K562 (cell line): ENCODE measurements around the gene CRYBA1. TPM values are rescaled to one million over a fixed set of nuclear protein-coding genes. Genes with fewer than 3 reads are reported as not detected.
A peak's percentile ranks its signal among the peaks of the same experiment; 100 is the strongest.

ENCODE experiments used
- BCL6 ChIP-seq: fragments of 250-450 bp; sonication (Bioruptor Pico); IDR thresholded peaks from 2 replicates; pipeline ENCODE4 v1.4.0; 2020
- FOXJ2 ChIP-seq: fragments of 200-800 bp; sonication (Bioruptor generic); IDR thresholded peaks from 2 replicates; pipeline ENCODE4 v1.6.1; 2016; ENCODE audit warnings: missing genetic modification characterization, missing compliant biosample characterization
- HMGN3 ChIP-seq: IDR thresholded peaks from 2 replicates; pipeline ENCODE4 v1.6.1; 2011; ENCODE audit warnings: borderline replicate concordance, low read depth, mild to moderate bottlenecking, mixed read lengths, low read length; ENCODE audit not compliant: insufficient read length; ENCODE audit errors: extremely low read depth
- HOXB6 ChIP-seq: fragments of 250-450 bp; sonication (Bioruptor Pico); IDR thresholded peaks from 2 replicates; pipeline ENCODE4 v1.5.1; 2022; ENCODE audit warnings: mild to moderate bottlenecking, borderline replicate concordance
- KAT2B ChIP-seq: IDR thresholded peaks from one replicate; pipeline ENCODE4 v1.6.1; 2012; ENCODE audit warnings: low read depth, mild to moderate bottlenecking, control low read depth, inconsistent platforms, low read length, moderate library complexity
- KDM1A ChIP-seq, 2 experiments: fragments of 450-650 bp; IDR thresholded peaks; 2 replicates each; pipeline ENCODE4 v1.6.1; 2016; ENCODE audit warnings: mild to moderate bottlenecking in 2 of 2
- NR2F6 ChIP-seq: fragments of 450-650 bp; formaldehyde crosslinking; IDR thresholded peaks from 2 replicates; pipeline ENCODE4 v1.4.0; 2020; ENCODE audit warnings: mild to moderate bottlenecking
- PHB2 ChIP-seq: fragments of 450-650 bp; IDR thresholded peaks from 2 replicates; pipeline ENCODE4 v1.6.1; 2017; ENCODE audit warnings: low read depth
- RBM39 ChIP-seq: fragments of 200-400 bp; formaldehyde crosslinking; optimal IDR thresholded peaks from 2 replicates; pipeline ENCODE3; 2018; ENCODE audit warnings: low read depth, low read length
- SMARCA5 ChIP-seq: fragments of 450-650 bp; IDR thresholded peaks from 2 replicates; pipeline ENCODE4 v1.6.1; 2016
- SMARCB1 ChIP-seq: IDR thresholded peaks from 2 replicates; pipeline ENCODE4 v1.6.1; 2011; ENCODE audit warnings: improper control_type of control experiment, low read depth; ENCODE audit not compliant: insufficient read length
- SRSF7 ChIP-seq: fragments of 200-400 bp; formaldehyde crosslinking; optimal IDR thresholded peaks from 2 replicates; pipeline ENCODE3; 2017; ENCODE audit warnings: mild to moderate bottlenecking, low read depth, low read length
- TCF3 ChIP-seq: sonication (generic); formaldehyde crosslinking; IDR thresholded peaks from 2 replicates; pipeline ENCODE4 v1.4.0; 2020; ENCODE audit warnings: mild to moderate bottlenecking, missing genetic modification reagents
- TCF7 ChIP-seq: sonication (generic); IDR thresholded peaks from 2 replicates; pipeline ENCODE4 v1.6.1; 2016; ENCODE audit warnings: antibody characterized with exemption, borderline replicate concordance
- ZC3H8 ChIP-seq: fragments of 450-650 bp; IDR thresholded peaks from 2 replicates; pipeline ENCODE4 v1.6.1; 2017
- ZFX ChIP-seq: sonication (generic); formaldehyde crosslinking; IDR thresholded peaks from 2 replicates; pipeline ENCODE4 v1.8.0; 2022; ENCODE audit warnings: mild to moderate bottlenecking, missing genetic modification reagents, moderate library complexity
- ZKSCAN1 ChIP-seq: fragments of 150-350 bp; IDR thresholded peaks from 2 replicates; pipeline ENCODE4 v1.6.1; 2016; ENCODE audit warnings: low read depth, low read length
- ZNF197 ChIP-seq: fragments of 200-800 bp; sonication (Bioruptor generic); IDR thresholded peaks from 2 replicates; pipeline ENCODE4 v1.6.1; 2016; ENCODE audit warnings: low read depth, missing genetic modification characterization, missing compliant biosample characterization
- ZNF239 ChIP-seq: fragments of 250-450 bp; sonication (Bioruptor Pico); IDR thresholded peaks from 2 replicates; pipeline ENCODE4 v1.4.0; 2020; ENCODE audit warnings: mild to moderate bottlenecking
- ZNF24 ChIP-seq: fragments of 450-650 bp; IDR thresholded peaks from 2 replicates; pipeline ENCODE4 v1.6.1; 2016
- ZNF431 ChIP-seq: sonication (generic); formaldehyde crosslinking; IDR thresholded peaks from 2 replicates; pipeline ENCODE4 v1.8.0; 2022; ENCODE audit warnings: mild to moderate bottlenecking, missing genetic modification reagents
- ZNF57 ChIP-seq: fragments of 450-650 bp; formaldehyde crosslinking; IDR thresholded peaks from 2 replicates; pipeline ENCODE4 v1.4.0; 2020; ENCODE audit warnings: mild to moderate bottlenecking, moderate library complexity
- polyA plus RNA-seq, 8 experiments: library from polyadenylated mRNA; depleted of rRNA in 4 of 8; stranded (reverse) in 5 of 8; unstranded in 3 of 8; fragments of >200 nt; fragmentation: Nextera tagmentation in 2 of 8; fragmentation: Illumina TruSeq in 1 of 8; extraction: Ambion mirVana in 2 of 8; extraction: Trizol in 1 of 8; gene quantifications; 2 replicates each; pipeline versions ENCODE4 v1.2.1 to v1.2.3, GENCODE V29; 2011 to 2014; ENCODE audit warnings: inconsistent platforms in 1 of 8, missing spikeins in 1 of 8
- total RNA-seq, 7 experiments: library from RNA; depleted of rRNA in 6 of 7; stranded (reverse); fragments of >200 nt in 6 of 7; fragmentation: Illumina TruSeq in 2 of 7; extraction: Trizol in 2 of 7; gene quantifications; 2 replicates each; pipeline versions ENCODE4 v1.2.1 to v1.2.3, GENCODE V29; 2011 to 2021; ENCODE audit warnings: low replicate concordance in 1 of 7
- TF ChIP-seq, protein P1 (sequence below), 3 experiments: fragments of 200-800 bp in 1 of 3; sonication (Bioruptor generic) in 1 of 3; sonication (generic) in 1 of 3; formaldehyde crosslinking in 1 of 3; IDR thresholded peaks; 2 replicates each; pipeline versions ENCODE4 v1.6.1 to v1.8.0; 2016 to 2022; ENCODE audit warnings: mild to moderate bottlenecking in 2 of 3, missing compliant biosample characterization in 2 of 3, missing genetic modification characterization in 2 of 3, missing genetic modification reagents in 1 of 3
- TF ChIP-seq, protein P2 (sequence below): fragments of 450-650 bp; formaldehyde crosslinking; IDR thresholded peaks from 2 replicates; pipeline ENCODE4 v1.4.0; 2020; ENCODE audit warnings: mild to moderate bottlenecking, moderate library complexity
- TF ChIP-seq, protein P3 (sequence below): sonication (generic); formaldehyde crosslinking; IDR thresholded peaks from 2 replicates; pipeline ENCODE4 v1.5.0; 2020; ENCODE audit warnings: missing genetic modification reagents
- TF ChIP-seq, protein P4 (sequence below): fragments of 450-650 bp; IDR thresholded peaks from 2 replicates; pipeline ENCODE4 v1.6.1; 2014; ENCODE audit warnings: low read depth, mild to moderate bottlenecking, moderate library complexity, borderline replicate concordance

CRYBA1 gene
- total and polyA plus RNA-seq, 9 of the 15 experiments (the other 6 are each of a cell fraction or from before 2014, with no cell fraction given): not detected

DNA sequence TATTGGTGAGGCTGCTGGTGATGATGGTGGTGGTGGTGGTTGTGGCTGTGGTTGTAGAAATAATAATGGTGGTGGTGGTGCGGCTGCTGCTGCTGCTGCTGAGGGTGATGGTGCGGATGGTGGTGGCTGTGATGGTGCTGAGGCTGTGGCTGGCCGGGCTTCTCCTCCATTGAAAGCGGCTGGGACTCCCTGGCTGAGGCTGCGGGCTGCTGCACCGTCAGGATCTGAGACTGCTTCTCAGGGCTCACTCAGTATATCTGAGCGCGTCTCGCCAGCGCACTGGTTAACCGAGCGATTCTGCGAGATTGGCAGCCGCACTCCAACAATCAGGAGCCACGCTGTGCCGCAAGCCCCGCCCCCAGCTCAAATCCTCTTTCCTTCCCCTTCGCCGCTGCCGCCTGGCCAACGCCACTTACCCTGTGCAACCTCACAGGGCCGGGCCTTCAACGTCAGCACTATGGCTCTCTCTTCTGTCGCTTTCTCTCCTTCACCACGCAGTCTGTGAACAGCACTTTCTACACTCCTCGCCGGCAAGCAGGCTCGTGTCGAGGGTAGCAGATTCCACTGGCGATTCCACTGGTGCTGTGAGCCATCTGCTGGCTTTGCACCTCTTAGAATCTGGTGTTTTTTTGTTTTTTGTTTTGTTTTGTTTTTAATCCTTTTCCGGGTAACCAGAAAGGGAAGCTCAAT is 47.4 kb downstream of the CRYBA1 start, which contains the start of gene NUFIP2 (continued):
- no peak for TF ChIP-seq FOXJ2 (tag)
- no peak for TF ChIP-seq ZC3H8
- TF ChIP-seq ZNF431 (CRISPR knock-in tag): peak; percentile 60; the same call in 1 of the 2 replicates
- TF ChIP-seq ZKSCAN1: no peak
- TF ChIP-seq TCF7: no peak; the same call in 1 of the 2 replicates
- no peak for TF ChIP-seq SMARCB1
- TF ChIP-seq KDM1A (IDR thresholded peaks at IDR 0.05): no peak
- TF ChIP-seq SMARCA5: peak; percentile 24; the same call in 1 of the 2 replicates
- TF ChIP-seq, protein P1, sequence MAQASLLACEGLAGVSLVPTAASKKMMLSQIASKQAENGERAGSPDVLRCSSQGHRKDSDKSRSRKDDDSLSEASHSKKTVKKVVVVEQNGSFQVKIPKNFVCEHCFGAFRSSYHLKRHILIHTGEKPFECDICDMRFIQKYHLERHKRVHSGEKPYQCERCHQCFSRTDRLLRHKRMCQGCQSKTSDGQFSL (CRISPR knock-in tag; IDR thresholded peaks at IDR 0.05): 0 out of 2 replicates have a peak, but pooled peaks have one; percentile 25
- TF ChIP-seq, protein P1 (tag; IDR thresholded peaks at IDR 0.05): no peak
- no peak for TF ChIP-seq HOXB6 (CRISPR knock-in tag)
- TF ChIP-seq, protein P2, sequence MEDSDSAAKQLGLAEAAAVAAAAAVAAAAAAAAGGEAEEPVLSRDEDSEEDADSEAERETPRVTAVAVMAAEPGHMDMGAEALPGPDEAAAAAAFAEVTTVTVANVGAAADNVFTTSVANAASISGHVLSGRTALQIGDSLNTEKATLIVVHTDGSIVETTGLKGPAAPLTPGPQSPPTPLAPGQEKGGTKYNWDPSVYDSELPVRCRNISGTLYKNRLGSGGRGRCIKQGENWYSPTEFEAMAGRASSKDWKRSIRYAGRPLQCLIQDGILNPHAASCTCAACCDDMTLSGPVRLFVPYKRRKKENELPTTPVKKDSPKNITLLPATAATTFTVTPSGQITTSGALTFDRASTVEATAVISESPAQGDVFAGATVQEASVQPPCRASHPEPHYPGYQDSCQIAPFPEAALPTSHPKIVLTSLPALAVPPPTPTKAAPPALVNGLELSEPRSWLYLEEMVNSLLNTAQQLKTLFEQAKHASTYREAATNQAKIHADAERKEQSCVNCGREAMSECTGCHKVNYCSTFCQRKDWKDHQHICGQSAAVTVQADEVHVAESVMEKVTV (CRISPR knock-in tag): peak; percentile 24; the same call in 1 of the 2 replicates
- TF ChIP-seq KAT2B: no peak
- no peak; the same call in 1 of the 2 replicates for TF ChIP-seq ZNF239 (CRISPR knock-in tag)
- TF ChIP-seq SRSF7: no peak
- no peak for TF ChIP-seq BCL6 (CRISPR knock-in tag)
- TF ChIP-seq, protein P3, sequence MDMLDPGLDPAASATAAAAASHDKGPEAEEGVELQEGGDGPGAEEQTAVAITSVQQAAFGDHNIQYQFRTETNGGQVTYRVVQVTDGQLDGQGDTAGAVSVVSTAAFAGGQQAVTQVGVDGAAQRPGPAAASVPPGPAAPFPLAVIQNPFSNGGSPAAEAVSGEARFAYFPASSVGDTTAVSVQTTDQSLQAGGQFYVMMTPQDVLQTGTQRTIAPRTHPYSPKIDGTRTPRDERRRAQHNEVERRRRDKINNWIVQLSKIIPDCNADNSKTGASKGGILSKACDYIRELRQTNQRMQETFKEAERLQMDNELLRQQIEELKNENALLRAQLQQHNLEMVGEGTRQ (CRISPR knock-in tag): no peak
- peak; percentile 85 for TF ChIP-seq HMGN3
- no peak; the same call in 1 of the 2 replicates for TF ChIP-seq NR2F6 (CRISPR knock-in tag)
- TF ChIP-seq ZNF57 (CRISPR knock-in tag): no peak
- TF ChIP-seq ZFX (CRISPR knock-in tag): peak; percentile 90
- 0 out of 2 replicates have a peak, but pooled peaks have one; percentile 64 for TF ChIP-seq PHB2
- TF ChIP-seq, protein P4, sequence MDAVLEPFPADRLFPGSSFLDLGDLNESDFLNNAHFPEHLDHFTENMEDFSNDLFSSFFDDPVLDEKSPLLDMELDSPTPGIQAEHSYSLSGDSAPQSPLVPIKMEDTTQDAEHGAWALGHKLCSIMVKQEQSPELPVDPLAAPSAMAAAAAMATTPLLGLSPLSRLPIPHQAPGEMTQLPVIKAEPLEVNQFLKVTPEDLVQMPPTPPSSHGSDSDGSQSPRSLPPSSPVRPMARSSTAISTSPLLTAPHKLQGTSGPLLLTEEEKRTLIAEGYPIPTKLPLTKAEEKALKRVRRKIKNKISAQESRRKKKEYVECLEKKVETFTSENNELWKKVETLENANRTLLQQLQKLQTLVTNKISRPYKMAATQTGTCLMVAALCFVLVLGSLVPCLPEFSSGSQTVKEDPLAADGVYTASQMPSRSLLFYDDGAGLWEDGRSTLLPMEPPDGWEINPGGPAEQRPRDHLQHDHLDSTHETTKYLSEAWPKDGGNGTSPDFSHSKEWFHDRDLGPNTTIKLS: peak; percentile 95
- no peak for TF ChIP-seq RBM39
- TF ChIP-seq ZNF197 (CRISPR knock-in tag): no peak
- TF ChIP-seq ZNF24: no peak; the same call in 1 of the 2 replicates
- peak; percentile 13 for TF ChIP-seq TCF3 (CRISPR knock-in tag)
